Gastrocnemius medialis (tissue), 4 donors: ENCODE results near the gene RRP7A. TPM values are rescaled to one million over a fixed set of nuclear protein-coding genes. Genes with fewer than 3 reads are reported as not detected.
"Not testable (repeated sequence)": the region's sequence is repeated elsewhere in the genome, so short reads cannot be mapped to it uniquely, and the experiment has no call there.

Experiments
- ATAC-seq, 2 donors: fragments of 150-250 bp; one replicate each; pipeline ENCODE4 v1.9.1; 2016
- DNase-seq, 2 donors: peaks; one replicate each; pipeline ENCODE4 v3.0.0-alpha.2; 2019
- H3K27ac ChIP-seq, 4 donors: fragments of 200-600 bp; sonication (generic); 1 replicate in 1 of 4; 2 replicates in 3 of 4; pipeline ENCODE4 v1.5.1; 2016 to 2018; ENCODE audit warnings: mild to moderate bottlenecking in 2 of 4, moderate library complexity in 1 of 4
- H3K27me3 ChIP-seq, 3 donors: fragments of 200-600 bp; sonication (generic) in 2 of 3; 1 replicate in 1 of 3; 2 replicates in 2 of 3; pipeline versions ENCODE4 v1.5.1 to v1.6.0; 2016 to 2019; ENCODE audit warnings: mild to moderate bottlenecking in 1 of 3, moderate library complexity in 1 of 3
- H3K36me3 ChIP-seq, 2 donors: fragments of 200-600 bp; sonication (generic) in 1 of 2; one replicate each; pipeline ENCODE4 v1.5.1; 2017 to 2018
- H3K4me1 ChIP-seq, 2 donors: fragments of 200-600 bp; sonication (generic) in 1 of 2; one replicate each; pipeline ENCODE4 v1.5.1; 2016 to 2017; ENCODE audit warnings: mild to moderate bottlenecking in 2 of 2
- H3K4me3 ChIP-seq, 4 donors: fragments of 200-600 bp; sonication (generic) in 3 of 4; 1 replicate in 1 of 4; 2 replicates in 3 of 4; pipeline ENCODE4 v1.5.1; 2016 to 2019; ENCODE audit warnings: mild to moderate bottlenecking in 2 of 4
- H3K9me3 ChIP-seq, 3 donors: fragments of 200-600 bp; sonication (generic) in 2 of 3; 1 replicate in 1 of 3; 2 replicates in 2 of 3; pipeline ENCODE4 v1.5.1; 2016 to 2019
- POLR2A ChIP-seq, 2 donors: fragments of 450-650 bp; IDR thresholded peaks; one replicate each; pipeline ENCODE4 v1.6.1; 2017; ENCODE audit warnings: antibody characterized with exemption in 2 of 2, mild to moderate bottlenecking in 2 of 2, moderate library complexity in 2 of 2
- in situ Hi-C, 4 donors: fragments of 200-750 bp; cut with MboI; loops; one replicate each; pipeline versions ENCODE4 v1.15.0 to v1.8.0; 2017; ENCODE audit warnings: low sequenced_read_pairs in 4 of 4
- intact Hi-C: fragments of 100-400 bp; cut with DNase I; formaldehyde crosslinking; loops from one replicate; pipeline ENCODE4 v1.15.1; 2023; ENCODE audit warnings: low total_unique reads
- total RNA-seq, 4 donors: library from RNA; depleted of rRNA; stranded (reverse); fragments of >200 nt; gene quantifications; one replicate each; pipeline versions ENCODE4 v1.1.0 to v1.2.3, GENCODE V29; 2016
- TF ChIP-seq, protein P1 (sequence below), 5 experiments: fragments of 450-650 bp in 3 of 5; fragments of 200-600 bp in 2 of 5; sonication (generic) in 2 of 5; IDR thresholded peaks in 4 of 5; conservative IDR thresholded peaks in 1 of 5; 1 replicate in 4 of 5; 2 replicates in 1 of 5; pipeline ENCODE4 v1.5.1; 2016 to 2019; ENCODE audit warnings: antibody characterized with exemption in 5 of 5, mild to moderate bottlenecking in 3 of 5, moderate library complexity in 3 of 5

The RRP7A gene
- total RNA-seq, 4 donors from 2014 or later: 11.9 to 27.3 (median 15.8) TPM

DNA sequence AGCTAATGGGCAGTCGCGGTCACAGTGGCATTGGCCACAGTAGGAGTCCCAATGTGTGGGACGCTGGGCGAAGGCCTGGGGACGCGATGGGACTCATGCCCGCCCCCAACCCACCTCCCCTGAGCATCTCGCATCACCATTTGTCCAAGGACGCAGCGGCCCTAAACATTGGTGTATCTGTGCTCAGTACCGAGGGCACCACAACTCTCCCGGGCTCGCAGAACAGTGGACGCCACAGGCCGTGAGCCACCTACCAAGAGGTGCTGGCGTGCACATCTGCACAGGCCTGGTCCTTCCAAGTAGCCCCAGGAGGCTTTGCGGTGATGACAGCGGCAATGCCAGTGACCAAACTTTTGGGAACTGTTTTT lies 27.3 kb downstream of the RRP7A start:
- Histone ChIP-seq H3K4me1 (no peaks in the 10 kb centered on the region), H3K27me3 (peaks cover 0 to 6% (median 0%) of the 10 kb centered on the region in 3 donors), H3K9me3 (no peaks in the 10 kb centered on the region), H3K4me3 (no peak overlapping the region), H3K36me3 (no peaks in the 10 kb centered on the region), H3K27ac (no peak overlapping the region)
- TF ChIP-seq, protein P1, sequence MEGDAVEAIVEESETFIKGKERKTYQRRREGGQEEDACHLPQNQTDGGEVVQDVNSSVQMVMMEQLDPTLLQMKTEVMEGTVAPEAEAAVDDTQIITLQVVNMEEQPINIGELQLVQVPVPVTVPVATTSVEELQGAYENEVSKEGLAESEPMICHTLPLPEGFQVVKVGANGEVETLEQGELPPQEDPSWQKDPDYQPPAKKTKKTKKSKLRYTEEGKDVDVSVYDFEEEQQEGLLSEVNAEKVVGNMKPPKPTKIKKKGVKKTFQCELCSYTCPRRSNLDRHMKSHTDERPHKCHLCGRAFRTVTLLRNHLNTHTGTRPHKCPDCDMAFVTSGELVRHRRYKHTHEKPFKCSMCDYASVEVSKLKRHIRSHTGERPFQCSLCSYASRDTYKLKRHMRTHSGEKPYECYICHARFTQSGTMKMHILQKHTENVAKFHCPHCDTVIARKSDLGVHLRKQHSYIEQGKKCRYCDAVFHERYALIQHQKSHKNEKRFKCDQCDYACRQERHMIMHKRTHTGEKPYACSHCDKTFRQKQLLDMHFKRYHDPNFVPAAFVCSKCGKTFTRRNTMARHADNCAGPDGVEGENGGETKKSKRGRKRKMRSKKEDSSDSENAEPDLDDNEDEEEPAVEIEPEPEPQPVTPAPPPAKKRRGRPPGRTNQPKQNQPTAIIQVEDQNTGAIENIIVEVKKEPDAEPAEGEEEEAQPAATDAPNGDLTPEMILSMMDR (IDR thresholded peaks at IDR 0.05 in 4 of 5, conservative IDR thresholded peaks at IDR 0.05 in 1 of 5): no peak
- no peak for TF ChIP-seq POLR2A (IDR thresholded peaks at IDR 0.05)
- DNase-seq: no peak
- intact Hi-C loops (no loop called here), in situ Hi-C loops (no loop called here)
- ATAC-seq: no peak

- Histone ChIP-seq H3K27me3 (peaks cover 0 to 6% (median 0%) of the 10 kb centered on the region in 3 donors), H3K4me3 (no peak overlapping the region), H3K4me1 (no peaks in the 10 kb centered on the region), H3K36me3 (no peaks in the 10 kb centered on the region), H3K9me3 (no peaks in the 10 kb centered on the region), H3K27ac (no peak overlapping the region)
- ATAC-seq (no peak), DNase-seq (no peak)
- in situ Hi-C loops: no loop called here
- TF ChIP-seq POLR2A (IDR thresholded peaks at IDR 0.05): no peak
- TF ChIP-seq, protein P1 (IDR thresholded peaks at IDR 0.05 in 4 of 5, conservative IDR thresholded peaks at IDR 0.05 in 1 of 5): no peak
- intact Hi-C loops: no loop called here
These were observed 29.3 kb downstream of the RRP7A start for GRCh38 chr22:42490243-42490832.

GRCh38 chr22:42489000-42489399 lies 30.6 kb downstream of the RRP7A start:
- no peak overlapping the region for H3K27ac ChIP-seq
- in situ Hi-C loops: no loop called here
- TF ChIP-seq POLR2A (IDR thresholded peaks at IDR 0.05): no peak
- TF ChIP-seq, protein P1 (IDR thresholded peaks at IDR 0.05 in 4 of 5, conservative IDR thresholded peaks at IDR 0.05 in 1 of 5): no peak

DNA sequence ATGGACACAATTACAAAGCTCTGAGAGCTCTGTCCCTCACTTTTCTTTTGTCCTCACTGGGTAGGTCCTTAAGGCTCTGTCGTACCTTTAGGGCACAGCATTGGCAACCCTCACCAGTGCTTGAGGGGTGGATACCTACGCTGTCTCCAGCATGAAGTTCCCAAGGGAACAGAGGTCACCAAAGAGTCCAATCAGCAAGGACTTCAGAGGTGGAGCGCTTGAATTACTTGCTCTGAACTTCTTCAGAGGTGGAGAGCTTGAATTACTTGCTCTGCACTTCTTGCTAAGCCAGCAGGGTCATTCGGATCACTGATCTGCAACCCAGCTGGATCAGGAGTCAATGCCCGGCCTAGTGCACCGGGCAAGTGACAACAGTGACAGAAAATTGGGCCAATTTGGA lies 35.1 kb downstream of the RRP7A start:
- DNase-seq: no peak
- TF ChIP-seq POLR2A (IDR thresholded peaks at IDR 0.05): no peak
- TF ChIP-seq, protein P1 (IDR thresholded peaks at IDR 0.05 in 4 of 5, conservative IDR thresholded peaks at IDR 0.05 in 1 of 5): no peak
- intact Hi-C loops: no loop called here

More at GRCh38 chr22:42489000-42489399, 30.6 kb downstream of the RRP7A start:
- Histone ChIP-seq H3K36me3 (no peaks in the 10 kb centered on the region), H3K4me3 (no peak overlapping the region), H3K4me1 (no peaks in the 10 kb centered on the region), H3K27me3 (peaks cover 0 to 11% (median 0%) of the 10 kb centered on the region in 3 donors), H3K9me3 (no peaks in the 10 kb centered on the region)
- intact Hi-C loops: no loop called here
- DNase-seq (no peak), ATAC-seq (no peak)

GRCh38 chr22:42483610-42484223 lies 35.9 kb downstream of the RRP7A start:
- H3K36me3 ChIP-seq, H3K4me3 ChIP-seq, intact Hi-C loops, H3K4me1 ChIP-seq, H3K9me3 ChIP-seq, H3K27me3 ChIP-seq, in situ Hi-C loops, ATAC-seq, DNase-seq, H3K27ac ChIP-seq: not testable (repeated sequence)

More for the DNA sequence above, 35.1 kb downstream of the RRP7A start:
- Histone ChIP-seq H3K27ac (no peak overlapping the region), H3K9me3 (no peaks in the 10 kb centered on the region), H3K36me3 (no peaks in the 10 kb centered on the region), H3K27me3 (peaks cover 0 to 6% (median 0%) of the 10 kb centered on the region in 3 donors), H3K4me1 (no peaks in the 10 kb centered on the region), H3K4me3 (no peak overlapping the region)
- ATAC-seq: no peak
- in situ Hi-C loops: no loop called here
